HG02885 (cell line): ENCODE measurements around the gene SPAG9.
"Not testable (repeated sequence)": the region's sequence is repeated elsewhere in the genome, so short reads cannot be mapped to it uniquely, and the experiment has no call there.

Experiments used
- ATAC-seq: cut with Tn5 transposase; IDR thresholded peaks from one replicate; pipeline ENCODE4 v1.9.1; 2021; ENCODE audit warnings: mild to moderate bottlenecking; ENCODE audit not compliant: unreplicated experiment, poor library complexity

SPAG9 gene

GRCh38 chr17:50944902-50945720 lies 175.6 kb downstream of the SPAG9 start:
- ATAC-seq: no peak

DNA sequence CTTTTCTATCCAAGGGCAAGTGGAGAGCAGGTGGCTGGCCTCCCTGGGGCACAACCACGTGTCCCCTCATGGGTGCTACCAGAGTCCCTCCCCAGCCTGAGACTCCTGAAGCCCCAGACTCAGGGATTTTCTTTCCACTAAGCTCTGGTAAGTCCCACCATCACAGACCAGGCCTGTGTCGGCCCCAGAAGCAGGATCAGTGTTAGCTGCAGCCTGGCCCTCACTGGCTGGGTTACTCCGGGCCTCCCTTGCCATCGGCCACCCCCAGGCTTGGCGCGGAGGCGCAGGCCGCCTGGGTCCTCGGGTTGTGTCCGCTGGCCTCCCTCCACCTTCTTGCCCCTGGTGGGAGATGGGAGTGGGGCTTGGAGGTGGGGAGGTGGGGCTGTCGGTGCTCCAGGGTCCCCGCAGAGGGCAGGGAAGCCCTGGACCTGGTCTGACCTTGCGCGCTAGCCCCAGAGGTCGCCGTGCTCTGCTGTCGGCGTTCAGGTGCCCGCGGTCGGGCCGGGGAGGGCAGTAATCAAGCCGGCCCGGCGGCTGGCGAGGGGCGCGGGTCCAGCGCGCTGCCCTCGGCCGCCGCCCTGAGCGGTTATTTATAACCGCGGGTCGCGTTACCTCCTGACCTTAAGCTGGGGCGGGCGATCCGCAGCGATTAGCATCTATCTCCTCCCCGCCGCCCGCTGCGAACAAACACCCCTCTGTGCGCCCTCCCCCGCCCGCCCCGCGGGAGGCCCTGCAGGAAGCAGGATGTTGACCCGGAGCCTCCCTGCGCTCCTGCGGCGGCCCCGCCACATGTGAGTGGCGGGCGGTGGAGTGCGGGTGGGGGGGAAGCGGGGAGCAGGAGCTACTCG lies 176.4 kb downstream of the SPAG9 start:
- no peak for ATAC-seq

GRCh38 chr17:50943575-50943933 lies 177.1 kb downstream of the SPAG9 start:
- ATAC-seq: no peak

DNA sequence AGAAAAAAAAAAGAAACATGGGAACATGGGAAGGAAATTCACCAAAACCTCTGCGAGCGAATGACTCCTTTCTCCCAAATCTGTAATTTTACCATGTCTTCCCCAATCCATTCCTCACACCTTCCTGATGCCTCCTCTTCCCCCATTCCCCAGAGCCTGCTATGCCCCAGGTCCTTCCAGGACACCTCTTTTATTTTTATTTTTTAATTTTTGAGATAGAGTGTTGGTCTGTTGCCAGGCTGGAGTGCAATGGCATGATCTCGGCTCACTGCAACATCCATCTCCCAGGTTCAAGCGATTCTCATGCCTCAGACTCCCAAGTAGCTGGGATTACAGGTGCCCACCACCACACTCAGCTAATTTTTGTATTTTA lies 179.0 kb downstream of the SPAG9 start:
- not testable (repeated sequence) for ATAC-seq

DNA sequence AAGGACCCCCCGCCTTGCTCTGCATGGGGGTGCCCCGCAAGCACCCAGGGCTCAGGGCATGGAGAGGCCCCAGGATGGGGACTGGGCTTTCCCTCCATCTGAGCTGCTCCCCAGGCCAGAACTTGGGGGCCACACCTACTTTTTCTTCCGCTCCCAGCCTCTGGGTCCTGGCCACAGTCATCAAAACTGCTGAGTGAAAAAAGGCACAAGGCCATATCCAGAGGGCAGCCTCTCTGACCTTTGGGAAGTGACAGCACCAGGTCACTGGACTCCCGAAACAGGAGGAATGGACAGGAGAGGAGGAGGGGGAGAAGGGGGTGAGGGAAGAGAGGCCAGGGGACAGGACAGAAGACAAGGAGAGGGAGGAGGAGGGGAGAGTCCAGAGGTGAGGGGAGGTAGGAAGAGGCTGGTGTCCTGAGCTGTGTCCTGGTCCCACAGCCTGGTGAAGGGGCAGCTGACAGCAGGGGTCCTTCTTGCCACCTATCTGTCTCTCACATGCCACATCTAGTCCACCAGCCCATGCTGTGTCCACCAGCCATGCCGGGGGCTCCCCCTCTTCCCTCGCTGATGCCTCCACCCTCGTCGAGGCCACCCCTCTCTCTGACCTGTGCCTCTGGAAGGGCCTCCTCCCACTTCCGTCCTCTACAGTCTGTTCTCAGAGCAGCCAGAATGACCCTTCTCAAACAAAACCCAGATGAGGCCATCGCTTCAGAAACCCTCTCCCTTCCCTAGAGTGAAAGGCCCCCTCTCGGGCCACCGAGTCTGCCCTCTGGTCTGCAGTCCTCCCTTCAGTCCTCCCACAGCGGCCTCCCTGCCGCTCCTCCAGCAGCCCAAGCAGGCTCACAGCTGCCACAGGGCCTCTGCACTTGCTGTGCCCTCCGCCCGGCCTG lies 180.6 kb downstream of the SPAG9 start:
- no peak for ATAC-seq

- ATAC-seq: no peak
These were observed 181.2 kb downstream of the SPAG9 start for GRCh38 chr17:50939542-50939794.

- no peak for ATAC-seq
These were observed 181.7 kb downstream of the SPAG9 start for GRCh38 chr17:50938821-50939541.

DNA sequence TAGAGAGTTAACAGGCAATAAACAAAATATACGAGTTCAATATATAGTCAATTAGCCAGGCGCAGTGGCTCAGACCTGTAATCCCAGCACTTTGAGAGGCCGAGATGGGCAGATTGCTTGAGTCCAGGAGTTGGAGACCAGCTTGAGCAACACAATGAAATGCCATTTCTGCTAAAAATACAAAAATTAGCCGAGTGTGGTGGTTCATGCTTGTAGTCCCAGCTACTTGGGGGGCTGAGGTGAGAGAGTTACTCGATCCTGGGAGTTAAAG lies 184.7 kb downstream of the SPAG9 start:
- ATAC-seq: no peak

GRCh38 chr17:50935221-50935995 lies 185.3 kb downstream of the SPAG9 start:
- no peak for ATAC-seq

DNA sequence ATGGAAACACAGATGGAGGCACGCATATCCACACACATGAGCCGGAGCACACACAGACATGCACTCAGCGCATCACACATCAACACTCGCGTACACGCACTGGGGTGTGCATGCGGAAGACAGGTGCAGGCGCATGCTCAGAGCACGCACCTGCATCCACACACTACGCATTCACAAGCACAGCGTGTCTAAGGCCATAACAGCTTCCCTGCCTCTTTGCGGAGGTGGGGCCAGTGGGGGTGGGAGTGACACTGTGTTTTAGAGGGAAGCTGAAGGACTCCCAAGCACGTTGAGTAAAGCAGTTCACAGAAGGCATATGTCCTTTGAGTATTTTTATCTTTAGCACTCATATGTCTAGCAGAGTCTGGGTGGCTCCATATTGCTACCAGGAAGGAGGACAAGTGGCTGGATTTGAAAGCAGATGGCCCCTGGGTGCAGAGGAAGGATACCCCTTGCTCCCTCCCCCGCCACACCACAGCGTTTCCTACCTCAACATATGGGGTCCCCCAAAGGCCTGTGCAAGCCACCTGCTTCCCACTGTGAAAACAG lies 185.9 kb downstream of the SPAG9 start:
- no peak for ATAC-seq

DNA sequence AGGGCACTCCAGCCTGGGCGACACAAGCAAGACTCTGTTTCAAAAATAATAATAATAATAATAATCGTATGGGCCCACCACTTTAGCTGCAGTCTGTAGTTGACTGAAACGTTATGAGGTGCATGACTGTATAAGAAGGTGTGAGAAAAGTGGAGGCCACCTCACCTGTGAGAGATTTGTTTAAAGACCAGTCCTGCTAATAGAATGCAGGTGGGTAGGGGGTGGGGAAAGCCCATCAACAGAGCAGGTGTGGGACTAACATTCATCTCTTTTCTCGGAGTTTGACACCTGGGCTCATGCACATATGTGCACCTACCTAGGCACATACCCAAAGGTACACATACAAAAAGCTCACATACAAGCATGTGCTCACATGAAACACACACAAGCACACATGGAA lies 186.5 kb downstream of the SPAG9 start:
- ATAC-seq: no peak

DNA sequence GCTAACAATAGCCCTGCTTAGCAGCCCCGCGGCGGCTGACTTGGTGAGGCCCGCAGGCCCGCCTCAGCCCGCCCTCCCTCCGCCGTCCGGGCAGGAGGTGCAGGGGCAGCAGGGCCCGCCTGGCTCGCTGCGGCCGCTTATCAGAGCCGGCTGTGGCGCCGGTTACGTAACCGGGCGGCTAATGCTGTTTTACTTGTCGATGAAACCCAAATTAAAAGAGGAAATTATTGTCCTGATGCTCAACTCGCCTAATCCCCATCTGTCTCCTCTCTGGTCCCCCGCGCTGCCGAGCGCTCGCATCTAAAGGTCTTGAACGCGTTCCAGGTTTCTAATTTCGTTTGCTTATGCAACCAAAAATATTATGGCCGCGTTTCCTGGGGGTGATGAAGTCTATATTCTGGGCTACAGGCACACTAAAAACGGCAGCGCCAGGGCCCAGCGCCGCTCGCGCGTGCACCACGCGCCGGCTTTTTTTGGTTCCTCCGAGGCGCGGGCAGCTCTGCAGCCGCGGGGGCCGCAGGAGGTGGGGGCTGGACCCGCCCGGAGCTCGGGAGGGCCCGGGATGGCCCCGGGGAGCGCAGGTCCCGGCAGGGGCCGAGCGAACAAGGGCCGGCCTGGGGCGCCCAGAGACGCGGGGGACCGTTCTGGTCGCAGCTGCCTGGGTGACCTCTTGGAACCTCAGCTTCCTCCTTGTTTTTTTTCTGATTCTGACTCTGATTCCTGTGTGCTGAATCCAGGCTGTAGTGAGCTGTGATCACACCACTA lies 189.3 kb downstream of the SPAG9 start:
- peak; percentile 69 for ATAC-seq

DNA sequence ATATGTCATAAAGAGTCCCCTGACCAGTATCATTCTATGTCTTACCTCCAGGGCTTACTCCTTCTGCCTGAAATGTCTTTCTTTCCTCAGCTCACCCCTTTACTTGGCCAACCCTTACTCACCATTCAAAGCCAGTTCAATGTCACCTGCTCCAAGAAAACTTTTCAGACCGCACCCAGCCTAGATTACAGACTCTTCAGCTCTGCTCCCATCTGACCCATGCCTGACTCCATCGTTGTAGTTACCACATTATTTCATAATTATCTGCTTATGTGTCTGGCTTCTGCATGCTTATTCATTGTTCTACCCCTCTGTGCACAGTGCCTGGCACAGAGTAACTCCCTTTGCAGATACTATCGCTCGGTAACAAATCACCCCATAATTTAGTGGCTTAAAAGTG lies 192.0 kb downstream of the SPAG9 start:
- no peak for ATAC-seq

- ATAC-seq: no peak
These were observed 193.4 kb downstream of the SPAG9 start for GRCh38 chr17:50927287-50927686.

DNA sequence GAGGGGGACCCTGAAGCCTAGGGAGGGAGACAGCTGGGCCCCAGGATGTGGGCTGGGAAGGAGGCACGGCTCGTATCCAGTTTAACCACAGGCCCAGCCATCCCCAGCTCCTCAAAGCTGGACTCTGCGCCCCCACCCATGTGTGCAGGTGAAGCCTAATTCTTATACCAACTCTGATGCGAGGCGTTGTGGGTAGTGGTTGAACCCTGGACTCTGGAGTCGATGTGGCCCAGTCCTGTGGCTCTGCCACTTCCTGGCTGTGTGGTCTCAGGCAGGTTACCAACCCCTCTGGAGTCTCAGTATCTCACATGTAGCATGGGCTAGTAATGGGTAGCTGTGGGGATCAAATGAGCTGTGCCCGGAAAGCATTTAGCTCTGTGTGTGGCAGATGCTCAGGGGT lies 194.1 kb downstream of the SPAG9 start:
- no peak for ATAC-seq

DNA sequence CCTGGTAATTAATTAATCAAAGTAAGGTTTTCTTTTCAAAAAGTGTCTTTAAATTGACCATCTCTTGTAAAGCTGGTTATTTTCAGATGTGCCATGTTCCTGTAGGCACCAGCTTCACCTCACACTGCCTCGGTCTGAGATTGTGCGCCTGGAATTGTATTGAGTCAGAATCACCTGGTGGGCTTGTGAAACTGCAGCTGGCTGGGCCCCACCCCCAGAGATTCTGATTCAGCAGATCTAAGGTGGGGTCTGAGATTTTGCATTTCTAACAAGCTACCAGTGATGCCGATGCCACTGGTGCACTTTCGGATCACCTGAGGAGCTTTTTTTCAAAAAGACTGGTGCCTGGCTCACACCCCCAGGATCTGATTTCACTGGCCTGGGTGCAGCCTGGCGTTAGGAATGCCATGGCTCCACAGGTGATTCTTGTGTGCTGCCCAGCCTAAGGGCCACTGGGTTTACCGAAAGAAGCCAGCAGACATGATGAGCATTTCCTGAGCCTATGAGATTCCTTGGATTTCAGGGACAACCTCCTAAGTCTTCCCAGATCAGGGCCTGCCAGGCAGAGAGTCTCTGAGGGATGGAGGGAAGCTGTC lies 195.3 kb downstream of the SPAG9 start:
- no peak for ATAC-seq

- ATAC-seq: no peak
These were observed 195.9 kb downstream of the SPAG9 start for GRCh38 chr17:50924800-50925199.

GRCh38 chr17:50924300-50924699 lies 196.4 kb downstream of the SPAG9 start:
- ATAC-seq: no peak
